Measurements from ENCODE around the gene SIRPG.

DNA sequence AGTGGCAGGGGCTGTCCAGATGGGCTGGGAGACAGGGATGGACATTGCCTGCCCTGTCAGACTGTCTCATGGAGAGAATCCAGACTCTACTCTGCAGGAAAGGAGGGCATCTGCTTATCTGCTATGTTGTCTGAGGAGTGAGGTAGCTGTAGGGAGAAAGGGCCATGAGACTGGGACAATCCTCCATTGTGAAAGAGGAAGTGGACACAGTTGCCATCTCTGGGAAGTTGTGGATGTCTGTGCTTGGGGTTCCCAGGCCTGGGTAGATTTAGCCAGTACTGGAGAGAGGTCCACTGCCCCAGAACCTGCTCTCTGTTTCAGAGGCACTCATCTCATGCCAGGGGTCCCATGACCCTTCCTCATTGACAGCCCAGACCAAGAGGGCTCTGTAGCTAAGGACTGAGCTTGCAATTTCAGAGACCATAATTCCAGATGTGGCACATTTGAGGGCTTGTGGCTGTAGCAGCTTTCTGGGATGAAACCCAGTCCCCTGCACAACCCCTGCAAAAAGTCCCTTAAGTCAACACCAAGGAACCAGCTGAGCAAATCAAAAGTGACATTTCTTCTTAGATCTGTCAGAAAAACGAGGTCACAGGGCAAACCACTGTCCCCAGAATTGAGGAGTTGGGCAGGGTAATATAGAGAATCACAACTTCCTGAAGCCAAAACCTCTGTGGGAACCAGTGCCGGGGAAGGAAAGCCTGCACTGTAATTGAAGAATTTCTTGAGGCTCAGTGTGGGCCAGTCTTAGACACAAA, 4.1 kb upstream of the SIRPG start:
- TF ChIP-seq TAF1 (IDR thresholded peaks at IDR 0.05; ENCODE audit: borderline replicate concordance, low read depth, low read length) (no peak), POLR2A (IDR thresholded peaks at IDR 0.05; ENCODE audit: low read depth, low read length) (no peak)

All from GM12892 (cell line).